Astrocyte of the spinal cord (primary cell): ENCODE measurements around the gene MET.

ENCODE experiments used
- DNase-seq: peaks from one replicate; pipeline ENCODE4 v3.0.0; 2011; ENCODE audit warnings: low read depth, low spot score
- H3K4me3 ChIP-seq: 2 replicates; pipeline ENCODE4 v1.5.1; 2011; ENCODE audit warnings: low read depth, mild to moderate bottlenecking, low read length, moderate library complexity
- in situ Hi-C: cut with HindIII; loops from 2 replicates; pipeline ENCODE4 v1.10.0; 2017; ENCODE audit warnings: low sequenced_read_pairs
- TF ChIP-seq, protein P1 (sequence below): IDR thresholded peaks from 2 replicates; pipeline ENCODE4 v1.5.1; 2012; ENCODE audit warnings: low read depth, mild to moderate bottlenecking, low read length, inconsistent platforms

MET gene

DNA sequence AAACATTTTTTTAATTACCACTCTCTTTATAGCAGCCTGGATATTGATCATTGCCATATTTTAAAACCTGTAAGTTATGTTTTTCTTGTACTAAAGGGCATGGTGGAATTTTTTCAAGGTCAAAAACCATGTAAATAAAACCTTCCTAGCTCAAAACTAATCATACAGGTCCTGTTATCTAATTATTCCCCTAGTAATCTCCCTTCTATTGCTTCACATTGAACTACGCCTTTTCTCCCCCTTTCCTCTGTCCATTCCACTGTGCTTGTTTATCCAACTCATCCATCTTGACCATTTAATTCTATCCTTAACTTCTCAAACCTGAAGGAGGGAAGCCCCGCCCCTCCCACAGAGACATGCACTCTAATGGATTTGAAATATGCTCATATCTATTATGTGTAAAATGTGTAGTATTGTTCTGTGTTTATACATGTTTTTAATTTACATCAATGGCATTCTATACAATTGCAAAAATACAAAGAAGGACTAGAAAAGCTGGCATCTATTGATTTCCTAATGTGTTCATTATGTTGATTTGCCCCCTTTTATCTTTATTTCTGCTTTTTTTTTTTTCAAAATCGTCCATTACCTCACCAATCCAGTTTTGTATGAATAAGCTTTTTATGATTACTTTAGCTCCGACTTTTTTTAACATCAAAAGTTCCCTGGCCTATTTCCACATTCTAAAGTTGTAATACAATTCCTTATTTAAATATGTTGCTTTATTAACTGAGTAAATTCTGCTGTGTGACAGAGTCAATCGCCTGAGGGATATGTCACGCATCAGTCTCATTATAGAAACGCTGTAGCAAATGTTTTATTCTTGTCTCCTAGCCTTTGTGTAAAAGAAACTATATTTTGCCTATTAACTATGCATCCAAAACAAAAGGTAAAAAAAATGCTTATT is 61.0 kb downstream of the MET start:
- in situ Hi-C loops = no loop called here
- no peak for DNase-seq
- TF ChIP-seq, protein P1, sequence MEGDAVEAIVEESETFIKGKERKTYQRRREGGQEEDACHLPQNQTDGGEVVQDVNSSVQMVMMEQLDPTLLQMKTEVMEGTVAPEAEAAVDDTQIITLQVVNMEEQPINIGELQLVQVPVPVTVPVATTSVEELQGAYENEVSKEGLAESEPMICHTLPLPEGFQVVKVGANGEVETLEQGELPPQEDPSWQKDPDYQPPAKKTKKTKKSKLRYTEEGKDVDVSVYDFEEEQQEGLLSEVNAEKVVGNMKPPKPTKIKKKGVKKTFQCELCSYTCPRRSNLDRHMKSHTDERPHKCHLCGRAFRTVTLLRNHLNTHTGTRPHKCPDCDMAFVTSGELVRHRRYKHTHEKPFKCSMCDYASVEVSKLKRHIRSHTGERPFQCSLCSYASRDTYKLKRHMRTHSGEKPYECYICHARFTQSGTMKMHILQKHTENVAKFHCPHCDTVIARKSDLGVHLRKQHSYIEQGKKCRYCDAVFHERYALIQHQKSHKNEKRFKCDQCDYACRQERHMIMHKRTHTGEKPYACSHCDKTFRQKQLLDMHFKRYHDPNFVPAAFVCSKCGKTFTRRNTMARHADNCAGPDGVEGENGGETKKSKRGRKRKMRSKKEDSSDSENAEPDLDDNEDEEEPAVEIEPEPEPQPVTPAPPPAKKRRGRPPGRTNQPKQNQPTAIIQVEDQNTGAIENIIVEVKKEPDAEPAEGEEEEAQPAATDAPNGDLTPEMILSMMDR = no peak
- H3K4me3 ChIP-seq = no peak overlapping the region

DNA sequence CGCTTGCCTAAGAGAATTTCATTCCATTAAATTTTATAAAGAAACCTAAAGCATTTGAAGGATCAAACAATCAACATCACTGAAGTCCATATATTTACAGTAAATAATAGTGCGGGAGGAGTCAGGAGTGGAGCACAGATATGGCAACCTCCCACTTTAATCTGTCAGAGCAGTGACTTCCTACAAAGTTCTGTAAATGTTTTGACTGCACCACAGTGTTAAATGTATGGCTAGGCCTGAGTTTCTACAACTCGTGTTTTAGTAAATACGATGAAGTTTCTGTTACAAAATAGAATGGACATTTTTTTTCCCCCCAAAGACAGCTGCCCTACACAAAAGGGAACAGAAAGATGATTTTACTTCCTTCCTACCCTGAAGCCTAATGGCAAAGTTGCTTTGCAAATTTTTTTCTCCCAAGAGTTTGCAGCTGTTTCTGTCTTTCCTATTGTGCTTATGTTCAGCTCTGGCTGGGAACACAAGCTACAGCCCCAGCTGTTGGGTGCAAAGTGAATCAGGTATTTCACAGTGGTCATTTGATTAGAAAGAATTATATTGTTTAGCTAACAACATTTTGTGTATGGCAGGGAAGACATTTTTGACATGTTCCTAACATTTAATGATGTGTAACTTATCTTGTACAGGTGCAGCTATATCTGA is 62.1 kb downstream of the MET start:
- TF ChIP-seq, protein P1 = no peak
- no peak for DNase-seq
- in situ Hi-C loops = no loop called here
- H3K4me3 ChIP-seq = no peak overlapping the region

DNA sequence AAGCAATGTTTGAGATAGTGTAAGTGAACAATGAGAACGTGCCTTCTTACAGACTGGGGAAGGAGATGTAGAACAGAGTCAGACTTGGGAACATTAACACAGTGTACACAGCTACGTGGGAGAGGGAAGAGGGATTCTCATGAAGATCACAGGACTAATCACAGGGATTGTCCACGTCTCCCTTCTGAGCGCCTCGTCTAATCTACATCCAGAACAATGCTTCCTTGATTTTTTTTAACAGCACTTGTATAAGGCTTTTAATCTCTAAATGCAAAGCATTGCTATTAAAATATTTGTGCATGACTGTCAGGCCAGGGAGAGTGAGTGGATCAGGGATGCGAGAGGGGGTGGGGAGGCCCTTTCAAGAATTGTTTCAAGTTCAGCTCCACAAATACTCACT is 62.7 kb downstream of the MET start:
- in situ Hi-C loops = no loop called here
- DNase-seq = no peak
- H3K4me3 ChIP-seq = no peak overlapping the region
- TF ChIP-seq, protein P1 = no peak

DNA sequence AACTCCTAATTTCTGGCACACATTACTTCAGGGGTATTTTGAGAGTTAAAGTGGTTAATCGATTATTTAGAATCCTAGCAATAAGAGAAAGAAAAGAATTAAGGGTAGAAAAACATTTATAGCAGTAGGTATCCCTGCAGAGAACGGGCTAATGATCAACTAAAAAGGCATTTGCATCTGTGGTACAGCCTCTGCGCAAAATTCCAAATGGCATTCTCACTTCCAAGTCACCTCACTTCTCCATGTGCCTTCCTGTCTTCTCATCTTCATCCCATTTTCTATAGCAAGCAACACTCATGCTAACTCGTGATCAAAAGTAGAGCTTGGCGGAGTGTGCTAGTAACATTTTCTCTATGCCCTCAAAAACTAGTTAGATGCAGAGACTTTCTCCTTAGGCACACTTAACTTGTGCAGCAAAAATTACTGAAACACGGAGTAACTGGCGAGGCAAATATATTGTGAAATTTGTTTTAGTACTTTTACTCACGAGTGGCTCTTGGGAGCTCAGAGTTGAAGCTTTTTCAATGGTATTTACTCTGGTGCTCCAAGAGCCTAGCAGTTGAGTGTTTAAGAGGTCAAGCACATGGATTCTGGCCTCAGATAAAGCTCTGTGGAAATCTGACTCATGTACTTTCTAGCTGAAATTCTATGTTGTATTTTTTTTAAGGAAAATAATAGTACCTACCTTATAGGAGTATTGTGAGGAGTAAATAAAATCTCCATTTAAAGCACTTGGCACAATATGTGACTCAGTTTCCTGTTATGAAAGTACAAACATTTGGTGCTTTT is 65.1 kb downstream of the MET start:
- peak; percentile 53 for DNase-seq
- H3K4me3 ChIP-seq = no peak overlapping the region
- in situ Hi-C loops = no loop called here
- TF ChIP-seq, protein P1 = no peak

DNA sequence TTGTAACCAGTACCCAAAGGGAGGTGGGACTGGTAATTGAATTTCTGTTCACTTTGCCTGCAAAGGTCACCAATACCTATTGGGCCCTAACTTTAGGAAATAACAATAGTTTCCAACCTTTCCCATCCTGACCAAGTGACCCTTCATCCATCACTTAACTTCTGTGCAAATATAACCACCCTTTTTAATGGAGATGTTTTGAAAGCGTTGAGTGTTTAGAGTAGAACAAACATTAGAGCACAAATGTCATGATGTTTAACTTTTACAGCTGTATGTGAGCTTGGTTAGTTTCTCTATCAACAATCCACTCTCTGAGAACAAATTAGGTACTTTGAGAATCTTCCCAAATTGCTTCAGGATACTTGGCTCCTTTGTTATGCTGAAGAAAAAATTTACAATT is 66.4 kb downstream of the MET start:
- no peak overlapping the region for H3K4me3 ChIP-seq
- TF ChIP-seq, protein P1 = no peak
- in situ Hi-C loops = no loop called here
- DNase-seq = no peak

DNA sequence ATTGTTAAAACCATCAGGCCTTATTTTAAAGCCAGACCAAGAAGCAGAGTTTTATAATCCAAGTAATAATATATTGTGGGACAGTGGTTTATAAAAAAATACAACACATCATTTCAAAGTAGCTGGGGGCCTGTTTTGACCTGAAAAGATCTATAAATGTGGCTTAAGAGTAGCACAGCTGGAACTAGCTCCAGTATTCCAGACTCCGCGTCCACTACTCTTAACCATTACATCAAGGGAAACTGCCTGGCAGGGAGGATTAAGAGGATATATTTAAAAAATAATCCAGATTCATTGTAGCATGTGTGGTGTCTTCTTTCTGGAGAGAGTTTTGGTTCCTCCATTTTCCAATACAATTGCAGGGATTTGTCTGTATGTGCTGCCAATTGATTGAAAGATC is 67.3 kb downstream of the MET start:
- TF ChIP-seq, protein P1 = no peak
- in situ Hi-C loops = no loop called here
- no peak for DNase-seq
- H3K4me3 ChIP-seq = no peak overlapping the region
